ENCODE results near the gene ZNF148.

- TF ChIP-seq, protein P1, sequence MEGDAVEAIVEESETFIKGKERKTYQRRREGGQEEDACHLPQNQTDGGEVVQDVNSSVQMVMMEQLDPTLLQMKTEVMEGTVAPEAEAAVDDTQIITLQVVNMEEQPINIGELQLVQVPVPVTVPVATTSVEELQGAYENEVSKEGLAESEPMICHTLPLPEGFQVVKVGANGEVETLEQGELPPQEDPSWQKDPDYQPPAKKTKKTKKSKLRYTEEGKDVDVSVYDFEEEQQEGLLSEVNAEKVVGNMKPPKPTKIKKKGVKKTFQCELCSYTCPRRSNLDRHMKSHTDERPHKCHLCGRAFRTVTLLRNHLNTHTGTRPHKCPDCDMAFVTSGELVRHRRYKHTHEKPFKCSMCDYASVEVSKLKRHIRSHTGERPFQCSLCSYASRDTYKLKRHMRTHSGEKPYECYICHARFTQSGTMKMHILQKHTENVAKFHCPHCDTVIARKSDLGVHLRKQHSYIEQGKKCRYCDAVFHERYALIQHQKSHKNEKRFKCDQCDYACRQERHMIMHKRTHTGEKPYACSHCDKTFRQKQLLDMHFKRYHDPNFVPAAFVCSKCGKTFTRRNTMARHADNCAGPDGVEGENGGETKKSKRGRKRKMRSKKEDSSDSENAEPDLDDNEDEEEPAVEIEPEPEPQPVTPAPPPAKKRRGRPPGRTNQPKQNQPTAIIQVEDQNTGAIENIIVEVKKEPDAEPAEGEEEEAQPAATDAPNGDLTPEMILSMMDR (IDR thresholded peaks at IDR 0.05; ENCODE audit: low read depth, low read length, poor library complexity, severe bottlenecking), result no peak
- no peak for TF ChIP-seq EZH2phosphoT487 (IDR thresholded peaks at IDR 0.05; ENCODE audit: borderline replicate concordance, low read length)
These were observed 140.3 kb downstream of the ZNF148 start for GRCh38 chr3:125234831-125235230.

Measured in DOHH2 (cell line).